GM19328 (cell line): ENCODE results near the gene MTCL1.

Experiments used
- ATAC-seq: cut with Tn5 transposase; IDR thresholded peaks from one replicate; pipeline ENCODE4 v1.9.1; 2021; ENCODE audit warnings: mild to moderate bottlenecking, moderate library complexity; ENCODE audit not compliant: unreplicated experiment

The MTCL1 gene

DNA sequence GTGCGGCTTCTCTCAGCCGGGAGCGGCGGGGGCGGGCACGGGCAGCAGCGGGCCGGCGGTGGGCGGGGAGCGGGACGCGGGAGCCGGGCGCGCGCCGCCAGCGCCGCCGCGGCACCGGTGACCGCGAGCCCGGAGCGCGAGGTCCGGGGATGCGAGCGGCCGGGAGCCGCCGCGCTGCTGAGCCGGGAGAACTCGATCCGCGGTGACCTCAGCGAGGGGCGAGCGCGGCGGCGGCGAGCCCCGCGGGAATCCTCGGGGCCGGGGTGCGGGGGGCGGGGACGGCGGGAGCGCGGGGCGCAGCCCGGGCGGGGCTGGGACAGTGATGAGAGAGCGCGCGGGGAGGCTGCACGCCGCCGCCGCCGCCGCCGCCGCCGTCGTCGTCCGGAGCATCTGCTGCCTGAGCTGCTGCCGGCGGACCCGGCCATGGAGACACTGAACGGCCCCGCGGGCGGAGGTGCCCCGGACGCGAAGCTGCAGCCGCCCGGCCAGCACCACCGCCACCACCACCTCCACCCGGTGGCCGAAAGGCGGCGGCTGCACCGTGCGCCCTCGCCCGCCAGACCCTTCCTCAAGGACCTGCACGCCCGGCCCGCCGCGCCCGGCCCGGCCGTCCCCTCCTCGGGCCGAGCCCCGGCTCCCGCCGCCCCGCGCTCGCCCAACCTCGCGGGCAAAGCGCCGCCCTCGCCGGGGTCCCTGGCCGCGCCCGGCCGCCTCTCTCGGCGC, at the start of gene MTCL1:
TSS of gene MTCL1 (plus strand) at position 319 of the 723 bp plus-strand sequence. CDS start at position 424, 105 bp downstream.
- peak; percentile 43 for ATAC-seq

DNA sequence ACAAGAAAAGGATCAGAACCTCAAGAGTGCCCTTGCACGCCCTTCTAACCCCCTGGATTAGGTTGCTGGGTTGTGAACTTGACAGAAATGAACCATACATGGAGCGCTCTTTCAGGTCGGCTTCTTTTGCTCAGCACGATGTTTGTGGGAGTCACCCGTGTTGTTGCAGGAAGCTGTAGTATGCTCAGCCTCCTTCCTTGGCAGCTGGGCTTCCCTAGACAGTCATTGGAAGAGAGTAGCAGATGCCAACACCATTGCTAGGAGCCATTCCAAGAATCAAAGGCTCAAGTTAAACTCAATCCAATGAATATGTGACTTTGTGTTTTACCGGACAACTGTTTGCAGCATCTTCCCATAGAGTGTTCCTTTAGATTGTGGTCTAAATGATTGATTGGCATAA, 49.1 kb upstream of the MTCL1 start:
- ATAC-seq: no peak

DNA sequence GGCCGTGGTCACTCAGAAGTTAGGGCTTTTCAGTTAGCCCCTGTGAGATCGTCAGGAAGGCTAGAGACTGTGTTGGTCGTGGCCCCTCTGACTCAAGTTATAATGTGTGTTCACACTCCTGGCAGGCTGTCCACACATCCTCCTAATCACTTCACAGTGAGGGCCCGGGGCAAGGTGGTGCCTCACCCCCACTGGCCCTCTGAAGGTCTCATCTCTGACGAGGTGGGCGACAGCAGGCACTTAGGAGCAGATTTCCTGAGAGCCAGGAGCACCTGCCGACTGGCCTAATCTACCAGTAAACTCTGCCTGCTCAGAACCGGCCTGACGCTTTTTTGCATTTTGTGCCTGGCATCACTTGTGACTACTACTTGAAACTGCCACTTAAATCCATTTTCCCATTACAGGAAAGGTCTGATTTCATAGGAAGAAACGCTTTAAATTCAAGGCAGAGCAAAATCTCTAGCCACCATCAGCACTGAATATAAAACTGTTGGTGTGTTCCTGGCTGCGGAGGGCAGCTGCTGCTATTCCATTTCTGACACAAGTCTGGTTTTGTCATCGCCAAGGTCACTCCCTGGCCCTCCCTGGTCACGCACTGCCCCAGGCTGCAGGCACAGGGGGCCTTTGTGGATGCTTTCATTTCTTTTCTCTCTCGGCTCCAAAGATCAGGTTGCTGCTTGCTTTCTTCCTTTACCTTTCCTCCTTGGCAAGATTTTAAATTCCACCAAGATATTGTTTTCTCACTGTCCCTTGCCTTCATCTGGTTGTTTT, 48.1 kb upstream of the MTCL1 start:
- ATAC-seq: no peak

DNA sequence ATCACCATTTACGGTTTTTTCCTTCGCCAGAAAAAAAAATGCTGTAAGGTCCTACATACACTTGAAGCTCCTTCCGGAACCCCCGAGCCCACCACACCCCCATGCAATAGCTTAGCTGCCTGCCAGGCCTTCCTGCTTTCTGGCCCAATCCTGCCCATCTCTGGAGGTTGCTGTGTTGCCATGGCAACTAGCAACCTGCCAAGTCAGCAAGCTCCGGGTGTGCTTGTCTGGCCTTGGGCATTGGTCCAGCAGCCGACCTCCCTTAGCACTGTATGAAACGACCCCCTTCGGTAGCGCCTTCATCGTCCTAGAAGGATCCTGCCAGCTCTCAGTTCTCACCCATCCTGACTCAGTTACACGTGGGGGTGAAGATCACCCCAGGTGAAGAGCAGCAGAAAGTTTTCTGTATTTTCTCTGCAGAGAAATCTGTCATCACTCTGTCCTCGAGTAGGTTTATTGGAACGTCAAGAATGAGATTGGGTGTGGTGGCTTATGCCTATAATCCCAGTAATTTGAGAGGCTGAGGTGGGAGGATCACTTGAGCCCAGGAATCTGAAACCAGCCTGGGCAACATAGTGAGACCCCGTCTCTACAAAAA, 47.4 kb upstream of the MTCL1 start:
- ATAC-seq: no peak

DNA sequence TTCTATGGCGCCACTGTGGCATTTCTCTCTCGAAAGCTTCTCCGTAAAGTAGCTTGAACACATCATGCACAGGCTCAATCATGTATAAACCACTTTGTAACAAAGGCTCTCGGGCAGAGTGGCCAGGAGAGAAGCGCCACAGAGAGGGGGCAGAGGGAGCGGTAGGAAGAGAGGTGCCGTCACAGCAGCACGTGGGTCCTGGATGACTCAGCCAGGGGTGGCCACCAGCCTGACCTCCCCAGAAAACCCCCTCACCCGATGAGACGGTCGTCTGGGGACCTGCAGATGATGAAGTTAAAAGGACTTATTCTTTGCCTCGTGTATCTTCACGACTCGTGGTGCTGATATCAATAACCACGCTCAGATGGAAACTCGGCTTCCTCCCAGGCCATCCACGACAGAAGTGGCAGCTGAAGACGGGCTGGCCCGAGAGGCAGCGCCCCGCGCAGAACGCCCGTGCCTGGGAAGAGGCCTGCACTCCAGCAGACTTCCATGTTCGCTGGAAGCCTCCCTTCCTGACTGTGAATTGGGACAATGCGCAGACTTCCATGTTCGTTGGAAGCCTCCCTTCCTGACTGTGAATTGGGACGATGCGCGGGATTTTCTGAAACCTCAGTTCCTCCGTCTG, 46.4 kb upstream of the MTCL1 start:
- ATAC-seq: no peak

DNA sequence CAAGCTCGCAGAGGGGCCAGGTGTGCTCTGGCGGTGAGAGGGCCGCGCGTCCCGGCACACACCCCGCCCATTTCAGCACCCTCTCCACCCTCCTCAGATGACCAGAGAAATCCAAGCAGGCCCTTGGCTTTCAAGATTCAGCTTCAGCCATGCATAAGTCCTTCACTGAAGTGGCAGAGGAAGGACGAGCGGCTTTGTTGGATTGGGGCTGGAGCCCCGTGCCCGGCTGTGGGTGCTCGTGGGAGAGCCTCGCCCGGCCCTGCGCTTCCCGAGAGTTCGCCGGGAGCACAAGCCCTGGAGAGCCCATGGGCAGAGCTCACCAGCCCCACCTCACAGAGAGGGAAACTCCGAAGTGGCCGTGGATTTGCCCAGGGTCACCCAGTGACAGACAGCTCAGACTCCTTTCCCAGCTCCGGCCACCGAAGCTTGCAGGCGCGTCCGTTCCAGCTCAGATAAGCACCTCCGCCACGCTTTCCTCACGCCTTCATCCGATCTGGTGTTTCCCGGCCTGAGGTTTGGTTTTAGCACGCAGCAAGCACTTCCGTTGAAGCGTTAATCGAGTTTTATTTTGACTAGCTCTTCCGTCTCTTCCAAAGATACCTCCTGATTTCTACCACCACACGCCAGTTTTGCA, 45.6 kb upstream of the MTCL1 start:
- no peak for ATAC-seq

DNA sequence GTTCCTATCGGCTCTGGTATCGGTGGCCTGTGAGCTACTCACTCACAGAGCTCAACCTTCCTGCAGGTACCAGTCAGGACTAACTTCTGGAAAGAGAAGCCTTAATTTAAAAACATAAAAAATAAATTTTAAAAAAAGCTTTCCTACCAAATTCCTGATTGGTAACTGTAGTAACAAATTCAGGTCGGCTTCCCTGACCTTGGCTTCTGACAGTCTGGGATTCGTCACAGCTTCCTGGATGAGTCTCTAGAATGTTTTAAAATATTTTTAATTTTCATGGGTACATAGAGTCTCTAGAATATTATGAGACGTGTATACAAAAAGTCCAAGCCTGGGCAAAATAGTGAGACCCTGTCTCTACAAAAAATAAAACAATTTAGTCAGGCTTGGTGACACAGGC, 45.0 kb upstream of the MTCL1 start:
- ATAC-seq: no peak

DNA sequence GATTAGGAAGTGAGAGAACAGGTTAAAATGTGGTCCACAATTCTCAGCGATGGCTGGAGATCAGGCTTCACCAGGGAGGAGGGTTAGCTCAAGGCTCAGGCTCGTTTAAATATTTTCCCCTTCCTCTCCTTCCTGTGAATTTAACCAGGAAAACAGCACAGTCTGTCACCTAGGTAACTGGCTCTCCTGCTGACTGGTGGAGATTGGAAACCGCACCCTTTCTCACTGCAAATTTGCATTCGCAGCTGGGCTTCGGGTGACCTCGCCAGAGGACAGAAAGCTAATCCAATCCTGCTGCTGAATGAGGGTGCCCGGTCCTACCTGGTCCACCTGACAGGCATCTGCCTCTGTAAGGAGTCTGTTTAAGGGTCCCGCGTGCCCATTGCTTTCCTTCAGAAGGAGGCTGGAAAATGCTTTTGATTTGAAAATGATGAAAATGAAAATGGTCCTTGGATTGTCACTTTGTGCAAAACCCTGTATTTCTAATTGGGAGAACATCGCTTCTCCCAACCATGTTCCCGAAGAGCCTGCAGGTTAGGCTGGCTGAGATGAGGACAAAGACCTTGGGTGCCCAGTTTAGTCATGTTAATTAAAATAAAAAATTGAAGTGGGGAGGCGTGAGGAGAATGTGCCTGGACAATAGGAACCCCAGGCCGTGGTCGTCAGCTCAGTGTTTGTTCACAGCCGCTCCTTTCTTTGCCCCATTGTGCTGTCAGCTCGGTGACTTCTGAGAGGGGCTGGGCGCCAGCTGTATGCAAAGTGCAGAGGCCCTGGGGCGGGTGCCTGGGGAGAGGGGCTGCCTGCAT, 43.4 kb upstream of the MTCL1 start:
- ATAC-seq: no peak

DNA sequence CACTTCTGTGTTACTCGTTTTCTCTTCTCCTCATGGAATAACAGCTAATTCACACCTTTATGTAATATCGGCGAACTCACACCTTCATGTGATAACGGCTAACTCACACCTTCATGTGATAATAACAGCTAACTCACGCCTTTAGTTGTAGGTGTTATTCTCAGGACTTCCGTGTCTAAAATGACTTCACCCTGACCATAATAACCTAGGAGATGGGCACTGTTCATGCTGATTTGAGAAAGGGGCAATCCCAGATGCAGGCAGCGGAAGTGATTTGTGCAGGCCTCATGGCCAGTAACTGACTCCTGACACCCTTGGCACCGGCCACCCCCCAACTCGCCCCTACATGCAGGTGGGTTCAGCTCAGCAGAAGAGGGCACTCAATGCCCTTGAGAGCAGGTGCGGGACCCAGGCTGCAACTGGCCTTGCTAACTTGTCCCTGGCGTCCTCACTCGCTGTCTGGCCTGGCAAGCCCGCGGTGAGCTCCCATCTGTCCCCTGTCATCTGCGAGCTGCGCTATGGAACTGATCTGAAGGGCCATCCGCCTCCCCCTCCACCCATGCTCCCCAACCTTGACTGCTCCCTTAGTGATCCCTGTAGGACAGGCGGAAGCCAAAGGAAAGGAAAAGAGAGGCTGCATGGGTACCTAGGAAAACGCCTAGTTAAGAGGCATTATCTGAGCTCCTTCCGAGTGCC, 42.6 kb upstream of the MTCL1 start:
- ATAC-seq: no peak

DNA sequence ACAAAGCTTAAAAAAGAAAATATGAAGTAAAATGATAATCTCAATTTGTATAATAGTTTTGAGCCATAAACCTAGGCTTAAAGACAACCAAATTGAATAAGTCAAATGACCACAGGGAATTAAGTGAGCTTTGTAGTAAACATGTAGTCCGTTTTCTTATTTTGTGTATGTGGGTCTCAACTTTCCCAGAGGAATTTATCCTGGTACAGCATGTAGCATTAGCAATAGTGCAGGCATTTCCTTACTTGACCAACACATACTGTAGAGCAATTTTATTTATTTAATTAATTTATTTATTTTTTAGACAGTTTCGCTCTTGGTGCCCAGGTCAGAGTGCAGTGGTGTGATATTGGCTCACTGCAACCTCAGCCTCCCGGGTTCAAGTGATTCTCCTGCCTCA, 37.5 kb upstream of the MTCL1 start:
- no peak for ATAC-seq

DNA sequence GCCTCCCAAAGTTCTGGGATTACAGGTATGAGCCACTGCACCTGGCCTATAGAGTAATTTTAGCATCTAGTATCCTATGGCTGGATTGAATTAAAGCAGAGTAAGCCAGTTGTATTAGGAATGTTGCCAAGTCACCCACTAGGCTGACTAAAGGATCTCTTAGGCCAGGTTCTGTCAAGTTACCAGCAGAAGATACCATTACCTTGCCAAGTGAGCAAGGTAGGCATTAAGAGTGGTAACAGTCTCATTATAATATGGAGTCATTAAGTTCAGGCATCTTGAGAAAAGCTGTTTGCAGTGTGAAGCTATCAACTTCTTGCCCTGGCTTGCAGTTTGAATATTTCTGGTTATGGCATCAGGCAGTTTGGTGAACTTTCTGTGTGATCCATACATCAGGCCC, 37.0 kb upstream of the MTCL1 start:
- no peak for ATAC-seq

DNA sequence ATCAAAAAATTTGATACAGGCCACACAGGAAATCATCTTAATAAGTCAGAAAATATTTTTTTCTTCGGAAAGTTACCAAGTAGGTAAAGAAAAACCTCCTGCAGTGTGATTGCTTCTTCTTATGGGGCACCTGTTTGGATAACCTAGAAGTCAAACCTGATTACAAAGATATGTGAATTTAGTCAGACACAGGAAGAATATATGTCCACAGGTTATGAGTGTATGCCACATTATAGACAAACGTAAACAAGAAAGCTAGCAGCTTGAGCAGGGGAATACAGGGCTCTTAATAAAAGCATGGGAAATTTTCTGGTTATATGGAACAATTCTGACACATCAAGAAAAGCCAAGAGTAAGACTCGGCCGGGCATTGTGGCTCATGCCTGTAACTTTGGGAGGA, 35.8 kb upstream of the MTCL1 start:
- ATAC-seq: no peak

DNA sequence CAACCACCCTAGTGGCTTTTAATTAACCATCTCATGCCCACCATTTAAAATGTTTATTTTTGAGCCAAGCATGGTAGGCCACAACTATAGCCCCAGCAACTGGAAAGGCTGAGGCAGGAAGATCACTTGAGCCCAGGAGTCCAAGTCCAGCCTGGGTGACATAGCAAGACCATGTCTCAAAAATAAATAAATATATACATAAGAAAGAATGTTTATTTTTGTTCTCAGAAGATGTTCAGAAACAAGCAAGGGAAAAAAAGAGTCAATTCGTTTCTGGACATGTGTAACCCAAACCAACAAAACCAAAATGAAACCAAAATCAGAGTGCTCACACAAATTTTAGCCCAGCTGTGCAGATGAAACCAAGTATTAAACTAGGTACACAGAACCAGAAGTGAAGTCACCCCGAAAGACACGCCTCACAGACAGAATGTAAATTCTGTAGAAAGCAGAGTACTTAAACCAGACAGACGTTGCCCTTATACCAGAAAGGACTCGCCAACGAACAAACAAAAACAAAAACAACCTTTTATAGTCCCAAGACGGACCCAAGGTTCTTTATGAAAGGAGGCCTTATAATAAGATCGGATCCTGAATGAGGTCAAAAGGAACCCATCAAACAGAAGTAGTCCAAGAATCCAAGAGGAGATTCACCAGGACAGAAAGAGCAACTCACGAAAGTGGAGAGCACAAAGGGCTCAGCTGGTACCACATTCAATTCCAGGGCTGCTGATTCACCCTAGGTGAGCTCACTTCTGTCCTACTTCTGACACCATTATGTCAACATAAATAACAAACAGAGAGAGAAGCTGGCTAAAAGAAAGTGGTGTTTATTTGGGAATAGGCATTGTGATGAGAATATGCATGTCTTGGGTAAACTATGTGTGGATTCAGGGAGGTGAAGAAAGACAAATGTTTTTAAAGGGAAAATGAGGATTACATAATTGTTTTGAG, 31.8 kb upstream of the MTCL1 start:
- ATAC-seq: peak; percentile 65

DNA sequence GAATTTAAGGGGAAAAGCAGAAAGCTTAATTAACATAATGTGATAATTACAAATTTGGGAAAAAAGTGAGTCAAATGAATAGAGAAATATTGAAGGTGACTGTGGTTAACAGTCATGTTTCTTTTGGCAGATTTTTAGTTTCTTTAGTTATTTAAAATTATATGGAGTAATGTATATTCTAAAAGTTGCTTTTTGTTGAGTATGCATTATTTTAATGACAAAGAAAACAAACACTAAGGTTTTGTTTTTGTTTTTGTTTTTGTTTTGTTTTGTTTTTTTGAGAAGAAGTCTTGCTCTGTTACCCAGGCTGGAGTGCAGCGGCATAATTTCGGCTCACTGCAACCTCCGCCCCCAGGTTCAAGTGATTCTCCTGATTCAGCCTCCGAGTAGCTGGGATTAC, 30.3 kb upstream of the MTCL1 start:
- ATAC-seq: no peak

DNA sequence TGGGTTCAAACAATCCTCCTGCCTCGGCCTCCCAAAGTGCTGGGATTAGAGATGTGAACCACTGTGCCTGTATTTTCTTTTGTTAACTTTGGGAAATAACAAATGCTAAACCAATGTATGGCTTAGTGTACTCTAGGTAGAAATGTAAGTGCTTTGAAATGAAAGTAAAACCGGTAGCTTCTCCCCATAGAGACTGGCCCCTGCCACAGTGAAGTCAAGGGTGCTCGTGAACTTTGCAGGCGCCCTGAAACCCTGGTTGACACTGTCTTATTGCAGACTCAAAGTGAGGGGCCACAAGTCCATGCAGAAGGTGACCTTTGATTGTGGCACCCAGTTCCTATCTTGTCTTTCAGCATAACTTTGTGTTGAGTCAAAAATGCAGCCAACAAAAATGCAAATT, 24.2 kb upstream of the MTCL1 start:
- ATAC-seq: no peak

DNA sequence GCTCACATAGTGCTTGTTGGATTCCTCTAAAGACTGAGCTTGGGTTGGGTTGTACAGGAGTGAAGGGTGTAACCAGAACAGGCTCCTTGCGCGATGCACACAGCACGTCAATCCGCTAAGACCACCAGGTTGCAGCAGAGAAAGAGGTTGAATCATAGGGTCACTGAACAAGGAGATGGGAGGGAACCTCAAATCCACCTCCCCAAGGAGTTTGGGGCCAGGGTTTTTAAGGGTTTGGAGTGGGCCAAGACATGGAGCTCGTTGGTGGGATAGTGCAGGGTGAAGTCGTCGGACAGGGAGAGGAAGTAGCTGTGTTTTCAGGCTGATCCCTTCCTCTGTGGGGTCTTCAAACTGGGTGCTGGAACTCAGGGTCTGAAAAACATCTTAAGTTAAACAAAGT, 20.8 kb upstream of the MTCL1 start:
- ATAC-seq: no peak

DNA sequence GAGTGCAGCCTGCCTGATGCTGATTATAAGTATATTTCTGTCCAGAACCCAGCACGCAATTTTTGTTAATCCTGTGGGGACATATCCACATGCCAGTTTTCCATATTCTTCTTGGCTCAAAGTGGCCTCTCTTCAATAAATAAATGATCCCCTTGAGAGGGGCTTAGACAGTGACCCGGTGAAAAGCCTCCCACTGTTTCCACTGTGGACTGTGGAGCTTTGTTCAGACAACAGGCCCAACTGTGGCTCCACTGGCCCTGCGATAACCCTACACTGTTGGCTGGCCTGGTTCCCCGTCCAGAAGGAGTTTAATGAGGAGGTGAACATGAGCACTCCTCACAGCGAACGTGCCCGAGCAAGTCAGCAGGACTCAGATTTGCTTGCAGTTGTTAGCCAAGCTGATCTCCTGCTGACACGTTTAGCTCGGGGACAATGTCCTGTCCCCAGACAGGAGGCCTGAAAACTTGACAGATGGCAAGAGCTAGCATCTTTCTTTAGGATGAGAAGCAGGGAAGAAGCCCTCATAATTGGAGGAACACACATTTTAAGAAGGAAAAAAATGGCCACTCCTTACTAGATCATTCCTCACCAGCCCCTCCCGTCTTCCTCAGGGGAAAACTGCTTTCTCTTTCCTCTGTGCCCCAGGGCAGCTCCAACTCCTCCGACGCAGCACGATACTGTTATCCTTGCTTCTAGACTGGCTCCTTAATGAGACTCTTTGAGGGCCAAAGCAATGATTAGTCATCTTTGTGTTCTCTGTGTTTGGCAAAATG, 20.0 kb upstream of the MTCL1 start:
- ATAC-seq: no peak

DNA sequence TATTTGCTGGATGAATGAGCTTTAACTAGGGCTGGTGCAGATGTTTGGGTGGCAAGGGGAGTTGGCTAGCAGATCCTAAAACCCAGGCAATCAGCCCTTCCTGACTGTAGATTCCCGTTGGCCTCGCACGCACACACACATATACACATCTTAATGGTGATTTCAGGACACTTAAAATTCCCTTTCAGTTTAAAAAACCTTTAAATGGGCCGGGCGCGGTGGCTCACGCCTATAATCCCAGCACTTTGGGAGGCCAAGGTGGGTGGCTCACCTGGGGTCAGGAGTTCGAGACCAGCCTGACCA, 19.5 kb upstream of the MTCL1 start:
- ATAC-seq: no peak
